GM23248 (cell line): ENCODE data around the gene DEPDC1. TPM values are rescaled to one million over a fixed set of nuclear protein-coding genes. Genes with fewer than 3 reads are reported as not detected.

ENCODE experiments used
- DNase-seq: peaks from one replicate; pipeline ENCODE4 v3.0.0-alpha.2; 2015
- H2AFZ ChIP-seq: fragments of 200-600 bp; sonication (generic); 2 replicates; pipeline ENCODE4 v1.6.1; 2016; ENCODE audit warnings: antibody characterized with exemption
- H3F3A ChIP-seq: fragments of 200-600 bp; sonication (generic); 2 replicates; pipeline ENCODE4 v1.6.1; 2016; ENCODE audit warnings: mild to moderate bottlenecking, antibody characterized with exemption, mixed run types; ENCODE audit not compliant: insufficient read depth
- H3K27ac ChIP-seq: fragments of 200-600 bp; sonication (generic); 2 replicates; pipeline ENCODE4 v1.5.1; 2016; ENCODE audit warnings: mild to moderate bottlenecking
- H3K27me3 ChIP-seq: fragments of 200-600 bp; sonication (generic); replicated peaks from 2 replicates; pipeline ENCODE4 v1.6.1; 2016; ENCODE audit warnings: mild to moderate bottlenecking; ENCODE audit not compliant: insufficient read depth
- H3K36me3 ChIP-seq: fragments of 200-600 bp; sonication (generic); 2 replicates; pipeline ENCODE4 v1.6.1; 2016; ENCODE audit warnings: low read depth, mild to moderate bottlenecking
- H3K4me1 ChIP-seq: fragments of 200-600 bp; sonication (generic); 2 replicates; pipeline ENCODE4 v1.6.1; 2016; ENCODE audit warnings: mild to moderate bottlenecking; ENCODE audit not compliant: insufficient read depth
- H3K4me2 ChIP-seq: fragments of 200-600 bp; sonication (generic); one replicate; pipeline ENCODE4 v1.6.1; 2016; ENCODE audit warnings: mild to moderate bottlenecking; ENCODE audit not compliant: unreplicated experiment
- H3K4me3 ChIP-seq: fragments of 200-600 bp; sonication (generic); 2 replicates; pipeline ENCODE4 v1.5.1; 2016; ENCODE audit warnings: mild to moderate bottlenecking
- H3K79me2 ChIP-seq: fragments of 200-600 bp; sonication (generic); 2 replicates; pipeline ENCODE4 v1.6.1; 2016; ENCODE audit warnings: mild to moderate bottlenecking; ENCODE audit not compliant: insufficient read depth
- H3K9ac ChIP-seq: fragments of 200-600 bp; sonication (generic); 2 replicates; pipeline ENCODE4 v1.6.1; 2016; ENCODE audit warnings: mild to moderate bottlenecking
- H3K9me2 ChIP-seq: fragments of 200-600 bp; sonication (generic); 2 replicates; pipeline ENCODE4 v1.6.1; 2016; ENCODE audit warnings: mixed run types, mild to moderate bottlenecking, moderate library complexity; ENCODE audit not compliant: insufficient read depth
- H3K9me3 ChIP-seq: fragments of 200-600 bp; sonication (generic); one replicate; pipeline ENCODE4 v1.6.1; 2017; ENCODE audit warnings: low read depth
- H4K20me1 ChIP-seq: fragments of 200-600 bp; sonication (generic); 2 replicates; pipeline ENCODE4 v1.6.0; 2016; ENCODE audit not compliant: insufficient read depth
- EZH2 ChIP-seq: fragments of 200-600 bp; sonication (generic); IDR thresholded peaks from 2 replicates; pipeline ENCODE4 v1.6.1; 2018; ENCODE audit warnings: antibody characterized with exemption, mild to moderate bottlenecking; ENCODE audit not compliant: insufficient read depth, poor library complexity, severe bottlenecking
- EZH2phosphoT487 ChIP-seq: fragments of 200-600 bp; sonication (generic); IDR thresholded peaks from 2 replicates; pipeline ENCODE4 v1.6.1; 2018; ENCODE audit warnings: antibody characterized with exemption, moderate library complexity, mild to moderate bottlenecking, low read depth; ENCODE audit not compliant: insufficient read depth
- WGBS, 2 experiments: methylation state at CpG; one replicate each; pipeline ENCODE4 v1.1.6; 2015 to 2017; ENCODE audit warnings: low lambda C conversion rate in 2 of 2, low coverage in 1 of 2; ENCODE audit errors: missing lambda C conversion rate in 2 of 2; 5-methylcytosine and 5-hydroxymethylcytosine counted together
- in situ Hi-C: fragments of 300-500 bp; cut with MboI; formaldehyde crosslinking; loops from 2 replicates; pipeline ENCODE4 v1.15.0; 2020
- polyA plus RNA-seq: library from polyadenylated mRNA; unstranded; fragments of >200 nt; fragmentation: Nextera tagmentation; extraction: Ambion mirVana; gene quantifications from 2 replicates; pipeline ENCODE4 v1.2.1, GENCODE V29; 2016
- small RNA-seq: library from RNA; depleted of rRNA; stranded (forward); fragments of <200 nt; gene quantifications from one replicate; pipeline ENCODE3, GENCODE V24; 2014; ENCODE audit warnings: low read depth, low replicate concordance
- total RNA-seq: library from RNA; depleted of rRNA; stranded (reverse); fragments of >200 nt; shearing (Covaris generic); gene quantifications from 2 replicates; pipeline ENCODE4 v1.2.3, GENCODE V29; 2014; rRNA removed

The DEPDC1 gene
- total and polyA plus RNA-seq, 2 experiments from 2014 or later, result 14.7 to 15.3 TPM

DNA sequence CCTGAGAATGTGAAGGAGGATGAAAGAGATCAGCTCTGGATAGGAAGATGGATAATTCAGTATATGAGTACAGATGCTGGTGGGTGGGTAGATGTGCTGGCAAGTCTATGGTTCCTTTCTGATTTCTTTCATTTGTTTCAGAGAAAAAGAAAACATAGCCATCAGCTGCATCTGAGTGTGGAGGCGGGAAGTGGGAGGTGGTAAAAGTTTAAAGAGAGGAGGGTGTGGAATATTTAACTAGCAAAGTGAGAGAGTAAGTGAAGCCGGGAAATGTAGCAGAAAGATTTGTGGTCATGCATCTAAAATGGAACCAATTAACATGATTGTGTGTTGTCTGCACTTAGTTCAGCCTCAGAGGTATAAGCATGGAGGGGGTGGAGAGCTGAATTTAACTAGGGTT lies 63.5 kb downstream of the DEPDC1 start:
- TF ChIP-seq EZH2 (no peak), EZH2phosphoT487 (no peak)
- Histone ChIP-seq H3K36me3 (no peaks in the 10 kb centered on the region), H3K27ac (no peak overlapping the region), H3K27me3 (no peaks in the 10 kb centered on the region), H3K9ac (no peak overlapping the region), H3K9me2 (no peaks in the 10 kb centered on the region), H3K9me3 (no peaks in the 10 kb centered on the region), H2AFZ (no peak overlapping the region), H3F3A (no peaks in the 10 kb centered on the region), H4K20me1 (no peaks in the 10 kb centered on the region), H3K79me2 (no peaks in the 10 kb centered on the region), H3K4me1 (no peaks in the 10 kb centered on the region), H3K4me3 (no peak overlapping the region), H3K4me2 (no peak overlapping the region)
- DNase-seq, result no peak
- 38 to 44% methylated on average over 2 of the region's 2 CpGs for WGBS, 2 experiments
- in situ Hi-C loops, result no loop called here

DNA sequence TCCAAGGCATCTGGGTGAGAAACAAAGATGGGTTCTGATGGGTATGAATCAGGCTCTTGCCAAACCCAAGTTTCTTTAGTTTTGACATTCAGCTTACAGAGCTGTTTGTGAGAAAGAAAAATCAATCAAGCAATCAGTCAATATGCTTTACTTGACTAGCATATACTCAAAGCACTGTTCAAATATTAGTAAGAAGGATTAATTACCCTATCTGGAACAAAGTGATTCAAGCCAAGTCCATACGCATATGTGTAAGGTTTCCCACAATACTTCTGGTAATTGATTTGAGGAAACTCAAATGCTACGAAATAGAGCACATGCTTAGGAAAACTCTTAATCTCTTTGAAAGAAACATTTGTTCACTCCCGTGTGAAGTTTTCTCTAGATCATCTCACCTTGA lies 65.8 kb downstream of the DEPDC1 start:
- Histone ChIP-seq H3K4me3 (no peak overlapping the region), H3F3A (no peaks in the 10 kb centered on the region), H4K20me1 (no peaks in the 10 kb centered on the region), H3K27ac (no peak overlapping the region), H3K9me3 (no peaks in the 10 kb centered on the region), H3K79me2 (no peaks in the 10 kb centered on the region), H3K36me3 (no peaks in the 10 kb centered on the region), H3K4me1 (no peaks in the 10 kb centered on the region), H3K27me3 (no peaks in the 10 kb centered on the region), H3K9me2 (no peaks in the 10 kb centered on the region), H2AFZ (no peak overlapping the region), H3K9ac (no peak overlapping the region), H3K4me2 (no peak overlapping the region)
- DNase-seq, result no peak
- in situ Hi-C loops, result no loop called here
- WGBS, 2 experiments, result 83% methylated on average over 3 of the region's 3 CpGs
- TF ChIP-seq EZH2, result no peak
- no peak for TF ChIP-seq EZH2phosphoT487

DNA sequence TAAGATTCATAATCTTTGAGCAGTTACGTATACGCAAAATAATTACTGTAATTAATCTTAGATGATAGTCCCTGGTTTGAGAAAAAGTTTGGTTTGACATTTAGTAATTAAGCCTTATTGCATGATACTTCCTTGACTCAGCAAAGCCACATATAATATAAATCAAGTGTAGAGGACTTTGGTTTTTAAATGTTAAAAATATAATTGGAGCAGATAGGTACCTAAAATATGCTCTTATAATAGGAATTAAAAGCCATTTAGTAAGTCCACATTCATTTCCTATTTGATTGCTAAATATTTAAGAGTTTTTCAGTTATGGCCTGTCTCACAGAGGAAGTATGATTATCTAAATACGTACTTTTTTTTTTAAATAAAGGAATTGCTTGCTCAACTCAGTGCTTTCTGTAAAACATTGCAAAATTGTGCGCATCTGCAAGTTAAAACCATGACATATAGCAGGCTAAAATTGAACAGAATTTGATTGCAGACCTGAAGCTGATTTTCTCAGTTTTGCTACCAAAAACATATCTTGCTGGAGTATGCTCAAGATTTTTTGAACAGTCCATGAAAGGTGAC lies 67.6 kb downstream of the DEPDC1 start:
- no peaks in the 10 kb centered on the region for H3K27me3 ChIP-seq
- in situ Hi-C loops, result no loop called here
- H4K20me1 ChIP-seq, result no peaks in the 10 kb centered on the region
- no peaks in the 10 kb centered on the region for H3F3A ChIP-seq
- no peak overlapping the region for H2AFZ ChIP-seq
- H3K9me2 ChIP-seq, result no peaks in the 10 kb centered on the region
- H3K9ac ChIP-seq, result no peak overlapping the region
- H3K4me1 ChIP-seq, result no peaks in the 10 kb centered on the region
- no peak for DNase-seq
- 80 to 89% methylated on average over 4 of the region's 4 CpGs for WGBS, 2 experiments
- H3K4me2 ChIP-seq, result no peak overlapping the region
- H3K79me2 ChIP-seq, result no peaks in the 10 kb centered on the region
- H3K36me3 ChIP-seq, result no peaks in the 10 kb centered on the region
- no peak overlapping the region for H3K4me3 ChIP-seq
- H3K27ac ChIP-seq, result no peak overlapping the region
- H3K9me3 ChIP-seq, result no peaks in the 10 kb centered on the region
- TF ChIP-seq EZH2phosphoT487 (no peak), EZH2 (no peak)

DNA sequence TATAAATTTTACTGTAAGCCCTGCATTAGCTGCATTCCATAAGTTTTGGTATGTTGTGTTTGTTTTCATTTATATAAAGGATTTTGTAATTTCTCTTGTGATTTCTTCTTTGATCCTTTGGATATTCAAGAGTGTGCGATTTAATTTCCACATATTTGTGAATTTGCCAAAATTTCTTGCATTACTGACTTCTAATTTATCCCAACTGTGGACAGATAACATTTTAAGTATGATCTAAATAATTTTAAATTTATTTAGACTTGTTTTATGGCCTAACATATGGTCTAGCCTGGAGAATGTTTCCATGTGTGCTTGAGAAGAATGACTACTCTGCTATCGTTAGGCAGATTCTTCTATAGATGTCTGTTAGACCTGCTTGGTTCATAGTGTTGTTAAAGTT lies 70.3 kb downstream of the DEPDC1 start:
- H3K4me1 ChIP-seq, result no peaks in the 10 kb centered on the region
- in situ Hi-C loops, result no loop called here
- no peak for TF ChIP-seq EZH2phosphoT487
- no peak for TF ChIP-seq EZH2
- H3K9me3 ChIP-seq, result no peaks in the 10 kb centered on the region
- no peak overlapping the region for H3K9ac ChIP-seq
- no peaks in the 10 kb centered on the region for H3K9me2 ChIP-seq
- H3F3A ChIP-seq, result no peaks in the 10 kb centered on the region
- H3K27ac ChIP-seq, result no peak overlapping the region
- no peak overlapping the region for H3K4me3 ChIP-seq
- H3K79me2 ChIP-seq, result no peaks in the 10 kb centered on the region
- H3K4me2 ChIP-seq, result no peak overlapping the region
- H2AFZ ChIP-seq, result no peak overlapping the region
- no peaks in the 10 kb centered on the region for H3K27me3 ChIP-seq
- 36 to 43% methylated on average over 2 of the region's 2 CpGs for WGBS, 2 experiments
- H3K36me3 ChIP-seq, result no peaks in the 10 kb centered on the region
- no peak for DNase-seq
- H4K20me1 ChIP-seq, result no peaks in the 10 kb centered on the region

Small RNA genes within 50 kb of the gene (small RNA-seq; reads per million reads assigned to genes)
- gene TXNP2, result not detected

Other genes with a start within 250 kb of the DEPDC1 start
- not detected in 2 replicates for gene RPE65, start 47.1 kb downstream of the DEPDC1 start, total RNA-seq
- not detected in 2 replicates for gene RPE65, start 47.1 kb downstream of the DEPDC1 start, polyA plus RNA-seq